ENCODE measurements around the gene RGL2. TPM values are rescaled to one million over a fixed set of nuclear protein-coding genes. Genes with fewer than 3 reads are reported as not detected.

RGL2 gene
- total and polyA plus RNA-seq, 2 of the 13 experiments (the other 11 are each of a cell fraction or from before 2014, with no cell fraction given), result 22.9 to 47.4 TPM

- TF ChIP-seq ZNF678 (CRISPR knock-in tag; IDR thresholded peaks at IDR 0.05) (no peak), ZNF784 (CRISPR knock-in tag; IDR thresholded peaks at IDR 0.05; ENCODE audit: borderline replicate concordance) (no peak), ZNF362 (CRISPR knock-in tag; IDR thresholded peaks at IDR 0.05; ENCODE audit: borderline replicate concordance) (no peak), TFAP4 (IDR thresholded peaks at IDR 0.05; ENCODE audit: borderline replicate concordance, low read depth) (no peak), ZNF235 (CRISPR knock-in tag; IDR thresholded peaks at IDR 0.05; ENCODE audit: borderline replicate concordance) (no peak), BRF2 (CRISPR knock-in tag; IDR thresholded peaks at IDR 0.05) (no peak), CERS6 (CRISPR knock-in tag; IDR thresholded peaks at IDR 0.05) (no peak), ZUFSP (CRISPR knock-in tag; IDR thresholded peaks at IDR 0.05; ENCODE audit: borderline replicate concordance) (no peak), ZNF572 (CRISPR knock-in tag; IDR thresholded peaks at IDR 0.05) (no peak), KMT2A (CRISPR knock-in tag; IDR thresholded peaks at IDR 0.05) (no peak), KDM5B (CRISPR knock-in tag; IDR thresholded peaks at IDR 0.05; ENCODE audit: borderline replicate concordance) (no peak), ZSCAN5A (CRISPR knock-in tag; IDR thresholded peaks at IDR 0.05; ENCODE audit: borderline replicate concordance) (no peak), BCL3 (CRISPR knock-in tag; IDR thresholded peaks at IDR 0.05) (no peak), ZNF143 (CRISPR knock-in tag; IDR thresholded peaks at IDR 0.05) (no peak), ZNF20 (CRISPR knock-in tag; IDR thresholded peaks at IDR 0.05) (no peak), GMEB1 (CRISPR knock-in tag; IDR thresholded peaks at IDR 0.05; ENCODE audit: borderline replicate concordance) (no peak)
These were observed 25.4 kb downstream of the RGL2 start (continued) for GRCh38 chr6:33273129-33273923.

All from HepG2 (cell line).